Suprapubic skin (tissue), 4 donors: ENCODE data around the gene CHRNA4. TPM values are rescaled to one million over a fixed set of nuclear protein-coding genes. Genes with fewer than 3 reads are reported as not detected.

Experiments
- DNase-seq, 2 donors: peaks; one replicate each; pipeline ENCODE4 v3.0.0-alpha.2; 2019; ENCODE audit warnings: low spot score in 2 of 2
- H3K27ac ChIP-seq: fragments of 200-600 bp; sonication (generic); one replicate; pipeline ENCODE4 v1.5.1; 2019
- H3K27me3 ChIP-seq: fragments of 200-600 bp; sonication (generic); one replicate; pipeline ENCODE4 v1.5.1; 2019
- H3K36me3 ChIP-seq: fragments of 200-600 bp; sonication (generic); one replicate; pipeline ENCODE4 v1.5.1; 2019
- H3K4me1 ChIP-seq: fragments of 200-600 bp; sonication (generic); one replicate; pipeline ENCODE4 v1.5.1; 2019
- H3K4me3 ChIP-seq: fragments of 200-600 bp; sonication (generic); one replicate; pipeline ENCODE4 v1.5.1; 2019; ENCODE audit warnings: mild to moderate bottlenecking
- H3K9me3 ChIP-seq: fragments of 200-600 bp; sonication (generic); one replicate; pipeline ENCODE4 v1.5.1; 2019
- EP300 ChIP-seq: sonication (generic); formaldehyde crosslinking; IDR thresholded peaks from one replicate; pipeline ENCODE4 v1.6.1; 2017; ENCODE audit warnings: antibody characterized with exemption
- POLR2A ChIP-seq, 2 donors: fragments of 450-650 bp; IDR thresholded peaks; one replicate each; pipeline ENCODE4 v1.6.1; 2017; ENCODE audit warnings: antibody characterized with exemption in 2 of 2, mild to moderate bottlenecking in 2 of 2, moderate library complexity in 2 of 2
- POLR2AphosphoS5 ChIP-seq, 3 donors: sonication (generic); formaldehyde crosslinking; IDR thresholded peaks; one replicate each; pipeline ENCODE4 v1.6.1; 2017; ENCODE audit warnings: antibody characterized with exemption in 3 of 3
- WGBS: methylation state at CpG from one replicate; pipeline ENCODE4 v1.1.5; 2018; 5-methylcytosine and 5-hydroxymethylcytosine counted together
- total RNA-seq, 4 donors: library from RNA; depleted of rRNA; stranded (reverse); fragments of >200 nt; gene quantifications; one replicate each; pipeline ENCODE4 v1.1.0, GENCODE V29; 2016
- TF ChIP-seq, protein P1 (sequence below), 2 donors: fragments of 200-600 bp in 1 of 2; fragments of 450-650 bp in 1 of 2; sonication (generic) in 1 of 2; IDR thresholded peaks; one replicate each; pipeline ENCODE4 v1.5.1; 2016 to 2019; ENCODE audit warnings: antibody characterized with exemption in 2 of 2, mild to moderate bottlenecking in 1 of 2, moderate library complexity in 1 of 2

CHRNA4 gene
- total RNA-seq, 4 donors from 2014 or later = not detected

DNA sequence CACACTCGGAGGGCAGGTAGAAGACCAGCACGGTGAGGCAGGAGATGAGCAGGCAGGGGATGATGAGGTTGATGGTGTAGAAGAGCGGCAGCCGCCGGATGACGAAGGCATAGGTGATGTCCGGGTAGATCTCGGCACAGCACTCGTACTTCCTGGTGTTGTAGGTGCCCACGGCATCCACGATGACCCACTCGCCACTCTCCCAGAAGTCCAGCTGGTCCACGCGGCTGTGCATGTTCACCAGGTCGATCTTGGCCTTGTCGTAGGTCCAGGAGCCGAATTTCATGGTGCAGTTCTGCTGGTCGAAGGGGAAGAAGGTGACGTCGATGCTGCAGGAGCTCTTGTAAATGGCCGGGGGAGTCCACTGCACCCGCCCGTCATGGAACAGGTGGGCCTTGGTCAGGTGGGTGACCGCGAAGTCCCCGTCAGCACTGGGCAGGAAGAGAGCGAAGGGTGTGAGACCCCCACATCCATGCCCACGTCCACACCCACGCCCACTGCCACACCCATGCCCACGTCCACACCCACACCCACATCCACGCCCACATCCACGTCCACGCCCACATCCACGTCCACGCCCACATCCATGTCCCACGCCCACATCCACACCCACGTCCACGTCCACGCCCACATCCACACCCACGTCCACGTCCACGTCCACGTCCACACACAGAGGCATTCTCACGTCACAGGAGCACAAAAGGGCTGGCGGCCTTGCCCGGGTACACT, 10.4 kb downstream of the CHRNA4 start:
- H3K9me3 ChIP-seq = no peaks in the 10 kb centered on the region
- 86% methylated on average over 46 of the region's 46 CpGs for WGBS
- peaks cover 14% of the 10 kb centered on the region for H3K4me1 ChIP-seq
- no peak overlapping the region for H3K27ac ChIP-seq
- no peak overlapping the region for H3K4me3 ChIP-seq
- TF ChIP-seq, protein P1, sequence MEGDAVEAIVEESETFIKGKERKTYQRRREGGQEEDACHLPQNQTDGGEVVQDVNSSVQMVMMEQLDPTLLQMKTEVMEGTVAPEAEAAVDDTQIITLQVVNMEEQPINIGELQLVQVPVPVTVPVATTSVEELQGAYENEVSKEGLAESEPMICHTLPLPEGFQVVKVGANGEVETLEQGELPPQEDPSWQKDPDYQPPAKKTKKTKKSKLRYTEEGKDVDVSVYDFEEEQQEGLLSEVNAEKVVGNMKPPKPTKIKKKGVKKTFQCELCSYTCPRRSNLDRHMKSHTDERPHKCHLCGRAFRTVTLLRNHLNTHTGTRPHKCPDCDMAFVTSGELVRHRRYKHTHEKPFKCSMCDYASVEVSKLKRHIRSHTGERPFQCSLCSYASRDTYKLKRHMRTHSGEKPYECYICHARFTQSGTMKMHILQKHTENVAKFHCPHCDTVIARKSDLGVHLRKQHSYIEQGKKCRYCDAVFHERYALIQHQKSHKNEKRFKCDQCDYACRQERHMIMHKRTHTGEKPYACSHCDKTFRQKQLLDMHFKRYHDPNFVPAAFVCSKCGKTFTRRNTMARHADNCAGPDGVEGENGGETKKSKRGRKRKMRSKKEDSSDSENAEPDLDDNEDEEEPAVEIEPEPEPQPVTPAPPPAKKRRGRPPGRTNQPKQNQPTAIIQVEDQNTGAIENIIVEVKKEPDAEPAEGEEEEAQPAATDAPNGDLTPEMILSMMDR (IDR thresholded peaks at IDR 0.05) = no peak
- no peak for TF ChIP-seq EP300
- TF ChIP-seq POLR2A (IDR thresholded peaks at IDR 0.05) = no peak
- no peak for TF ChIP-seq POLR2AphosphoS5 (IDR thresholded peaks at IDR 0.05)
- DNase-seq = no peak
- peaks cover 57% of the 10 kb centered on the region for H3K27me3 ChIP-seq
- no peaks in the 10 kb centered on the region for H3K36me3 ChIP-seq

DNA sequence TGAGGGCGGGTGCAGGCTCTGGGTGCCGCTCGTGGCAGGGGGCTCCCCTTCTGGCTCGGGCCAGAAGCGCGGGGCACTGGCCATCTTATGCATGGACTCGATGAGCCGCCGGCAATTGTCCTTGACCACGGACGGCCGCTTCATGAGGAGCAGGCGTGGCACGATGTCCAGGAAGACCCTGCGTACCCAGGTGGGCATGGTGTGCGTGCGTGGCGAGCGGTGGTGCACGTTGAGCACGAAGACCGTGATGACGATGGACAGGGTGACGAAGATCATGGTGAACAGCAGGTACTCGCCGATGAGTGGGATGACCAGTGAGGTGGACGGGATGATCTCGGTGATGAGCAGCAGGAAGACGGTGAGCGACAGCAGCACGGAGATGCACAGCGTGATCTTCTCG, 11.0 kb downstream of the CHRNA4 start:
- no peak for TF ChIP-seq POLR2AphosphoS5 (IDR thresholded peaks at IDR 0.05)
- Histone ChIP-seq H3K27ac (no peak overlapping the region), H3K9me3 (no peaks in the 10 kb centered on the region), H3K27me3 (peaks cover 58% of the 10 kb centered on the region), H3K4me3 (no peak overlapping the region), H3K4me1 (peaks cover 19% of the 10 kb centered on the region), H3K36me3 (no peaks in the 10 kb centered on the region)
- 97% methylated on average over 30 of the region's 33 CpGs for WGBS
- no peak for DNase-seq

DNA sequence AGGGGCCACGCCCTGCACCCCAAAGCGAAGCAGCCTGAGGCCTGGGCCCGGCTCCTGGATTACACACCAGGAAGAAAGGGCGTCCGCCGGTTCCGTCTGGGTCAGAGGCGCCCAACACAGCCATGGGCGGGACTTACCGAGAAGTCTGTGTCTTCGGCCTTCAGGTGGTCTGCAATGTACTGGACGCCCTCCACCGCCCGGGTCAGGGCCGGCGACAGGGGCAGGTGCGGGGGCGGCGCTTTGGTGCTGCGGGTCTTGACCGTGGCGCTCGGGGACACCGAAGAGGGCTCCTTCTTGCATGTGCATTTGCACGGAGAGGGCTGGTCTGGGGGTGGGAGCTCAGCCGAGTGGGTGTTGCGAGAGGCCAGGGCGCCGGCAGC, 11.6 kb downstream of the CHRNA4 start:
- peaks cover 58% of the 10 kb centered on the region for H3K27me3 ChIP-seq
- H3K9me3 ChIP-seq = no peaks in the 10 kb centered on the region
- 74% methylated on average over 6 of the region's 29 CpGs for WGBS
- H3K4me1 ChIP-seq = peaks cover 26% of the 10 kb centered on the region
- no peak overlapping the region for H3K4me3 ChIP-seq
- TF ChIP-seq POLR2A (IDR thresholded peaks at IDR 0.05) (no peak), POLR2AphosphoS5 (IDR thresholded peaks at IDR 0.05) (no peak), EP300 (no peak)
- TF ChIP-seq, protein P1 (IDR thresholded peaks at IDR 0.05) = no peak
- no peaks in the 10 kb centered on the region for H3K36me3 ChIP-seq
- DNase-seq = no peak
- no peak overlapping the region for H3K27ac ChIP-seq

DNA sequence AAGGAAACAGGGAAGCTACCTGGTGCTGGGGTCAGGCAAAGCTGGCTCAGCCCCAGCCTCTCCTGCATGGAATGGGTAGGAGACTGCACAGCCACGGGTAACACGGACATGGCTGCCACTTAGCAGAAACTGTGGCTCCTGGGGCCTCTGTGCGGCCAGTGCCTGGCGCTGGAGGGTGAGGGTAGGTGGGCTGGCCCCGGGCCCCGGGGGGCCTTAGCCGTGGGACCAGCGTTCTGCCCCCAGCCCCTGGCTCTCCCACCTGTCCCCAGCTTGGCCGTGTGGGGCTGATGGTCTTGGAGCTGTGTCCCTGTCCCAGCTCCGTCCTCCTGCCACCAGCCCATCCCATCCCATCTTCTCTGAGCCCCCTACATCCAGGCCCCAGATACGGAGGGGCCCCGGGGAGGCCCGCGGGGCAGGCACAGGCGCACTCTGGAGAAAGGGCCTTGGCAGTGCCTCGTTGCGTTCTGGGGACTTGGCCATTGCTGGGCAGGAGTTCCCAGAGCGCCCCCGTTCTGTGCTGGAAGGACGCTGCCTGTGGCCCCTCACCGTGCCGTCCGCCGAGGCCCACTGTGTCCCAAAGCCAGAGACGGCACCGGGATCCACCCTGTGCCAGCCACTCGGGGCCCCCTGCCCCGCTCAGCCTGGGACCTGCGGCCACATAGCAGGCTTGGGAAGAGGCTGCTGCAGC, 12.2 kb downstream of the CHRNA4 start:
- no peak for TF ChIP-seq POLR2A (IDR thresholded peaks at IDR 0.05)
- TF ChIP-seq POLR2AphosphoS5 (IDR thresholded peaks at IDR 0.05) = no peak
- TF ChIP-seq EP300 = no peak
- TF ChIP-seq, protein P1 (IDR thresholded peaks at IDR 0.05) = no peak
- peaks cover 61% of the 10 kb centered on the region for H3K27me3 ChIP-seq
- WGBS = 75% methylated on average over 12 of the region's 29 CpGs

DNA sequence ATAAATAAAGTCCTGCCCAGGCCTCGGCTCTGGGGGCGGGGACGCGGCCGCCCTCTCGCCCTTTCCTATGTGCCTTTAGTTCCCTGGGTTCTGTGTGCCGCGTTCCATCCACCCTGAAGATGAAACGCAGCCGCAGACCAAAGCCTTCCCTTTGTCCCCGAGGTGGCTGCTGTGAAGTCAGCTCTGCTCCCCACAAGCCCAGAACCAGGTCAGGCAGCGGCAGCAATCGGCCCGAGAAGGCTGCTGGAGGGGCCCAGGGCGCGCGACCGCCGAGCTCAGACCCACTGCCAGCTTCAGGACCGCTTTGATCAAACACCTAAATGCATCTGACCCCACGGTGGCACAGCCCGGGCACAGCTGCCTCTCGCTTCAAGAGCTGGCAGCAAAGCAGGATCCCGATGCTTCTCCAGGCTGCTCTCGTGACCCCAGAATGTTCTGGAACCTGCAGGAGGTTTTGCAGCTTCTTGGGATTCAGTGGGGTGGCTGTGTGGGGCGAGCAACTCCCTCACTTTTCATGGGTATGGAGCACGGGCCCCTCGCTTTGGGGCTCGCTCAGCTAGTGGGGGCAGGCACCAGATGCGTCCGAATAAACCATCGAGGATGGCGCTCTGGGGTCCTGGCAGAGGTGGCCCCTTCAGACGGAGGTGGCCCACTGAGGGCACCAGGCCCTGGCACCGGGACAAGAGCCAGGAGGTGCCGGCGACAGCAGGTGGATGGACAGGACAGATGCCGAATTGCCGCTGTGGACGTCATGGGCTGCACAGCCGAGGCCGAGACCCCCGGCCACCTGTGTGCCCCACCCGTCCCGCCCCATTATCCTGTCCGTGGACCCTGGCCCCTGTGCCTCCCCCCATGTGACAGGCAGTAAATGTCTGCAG, 13.0 kb downstream of the CHRNA4 start:
- no peaks in the 10 kb centered on the region for H3K9me3 ChIP-seq
- no peaks in the 10 kb centered on the region for H3K36me3 ChIP-seq
- H3K27me3 ChIP-seq = peaks cover 69% of the 10 kb centered on the region
- no peak overlapping the region for H3K4me3 ChIP-seq
- no peak for DNase-seq
- H3K4me1 ChIP-seq = peaks cover 34% of the 10 kb centered on the region
- no peak overlapping the region for H3K27ac ChIP-seq
- TF ChIP-seq POLR2A (IDR thresholded peaks at IDR 0.05) (no peak), POLR2AphosphoS5 (IDR thresholded peaks at IDR 0.05) (no peak), EP300 (no peak)
- TF ChIP-seq, protein P1 (IDR thresholded peaks at IDR 0.05) = no peak
- WGBS = 77% methylated on average over 14 of the region's 46 CpGs

More for the DNA sequence above, 12.2 kb downstream of the CHRNA4 start:
- Histone ChIP-seq H3K27ac (no peak overlapping the region), H3K4me3 (no peak overlapping the region), H3K36me3 (no peaks in the 10 kb centered on the region), H3K9me3 (no peaks in the 10 kb centered on the region), H3K4me1 (peaks cover 32% of the 10 kb centered on the region)
- no peak for DNase-seq
